HL-60 (cell line): ENCODE results near the gene FOXP1.

Source experiments
- DNase-seq, 2 experiments: peaks; one replicate each; pipeline ENCODE4 v3.0.0-alpha.2; 2010 to 2020; ENCODE audit warnings: low read depth in 1 of 2, low spot score in 1 of 2
- H3K27ac ChIP-seq: fragments of 250-450 bp; sonication (Bioruptor Pico); replicated peaks from 2 replicates; pipeline ENCODE4 v1.5.1; 2020; ENCODE audit warnings: mild to moderate bottlenecking, moderate library complexity
- H3K27me3 ChIP-seq: fragments of 250-450 bp; sonication (Bioruptor Pico); 2 replicates; pipeline ENCODE4 v1.5.1; 2021; ENCODE audit warnings: mild to moderate bottlenecking, moderate library complexity; ENCODE audit not compliant: insufficient read depth, poor library complexity, severe bottlenecking
- H3K4me3 ChIP-seq: replicated peaks from 2 replicates; pipeline ENCODE4 v1.5.1; 2011; ENCODE audit warnings: mild to moderate bottlenecking, control low read depth, low read length; ENCODE audit not compliant: insufficient read depth
- GABPA ChIP-seq: IDR thresholded peaks from 2 replicates; pipeline ENCODE4 v1.6.1; 2012; ENCODE audit warnings: low read depth
- POLR2AphosphoS5 ChIP-seq: IDR thresholded peaks from 2 replicates; pipeline ENCODE4 v1.6.1; 2012; ENCODE audit warnings: low read depth
- SPI1 ChIP-seq: IDR thresholded peaks from 2 replicates; pipeline ENCODE4 v1.6.1; 2012; ENCODE audit warnings: low read depth, mild to moderate bottlenecking, borderline replicate concordance
- TF ChIP-seq, protein P1 (sequence below): IDR thresholded peaks from one replicate; pipeline ENCODE4 v1.5.1; 2011; ENCODE audit warnings: low read length, control low read depth, inconsistent platforms; ENCODE audit not compliant: insufficient read depth
- TF ChIP-seq, protein P2 (sequence below): IDR thresholded peaks from 2 replicates; pipeline ENCODE4 v1.6.1; 2012; ENCODE audit warnings: low read depth; ENCODE audit not compliant: insufficient replicate concordance

FOXP1 gene

DNA sequence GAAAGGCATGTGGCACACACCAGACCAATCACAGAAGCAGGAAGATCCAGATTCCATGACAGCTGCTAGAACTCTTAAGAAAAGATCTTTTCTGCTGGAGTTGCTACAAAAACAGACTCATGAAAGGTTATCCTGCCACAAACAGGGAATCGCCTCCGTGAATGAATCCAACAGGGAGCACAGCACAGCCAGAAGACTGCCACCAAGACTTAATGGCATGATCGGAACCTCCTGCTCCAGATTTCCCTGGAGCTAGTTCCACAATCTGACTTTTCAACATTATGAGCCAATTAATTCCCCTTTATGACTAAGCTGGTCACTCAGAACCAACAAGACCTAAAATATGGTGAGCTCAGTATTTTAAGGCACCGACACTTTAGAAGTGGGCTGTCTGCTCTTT, 232.5 kb downstream of the FOXP1 start:
- Histone ChIP-seq H3K27ac (no peak overlapping the region), H3K27me3 (no peaks in the 10 kb centered on the region), H3K4me3 (no peak overlapping the region)
- TF ChIP-seq POLR2AphosphoS5 (no peak), GABPA (no peak), SPI1 (no peak)
- TF ChIP-seq, protein P1, sequence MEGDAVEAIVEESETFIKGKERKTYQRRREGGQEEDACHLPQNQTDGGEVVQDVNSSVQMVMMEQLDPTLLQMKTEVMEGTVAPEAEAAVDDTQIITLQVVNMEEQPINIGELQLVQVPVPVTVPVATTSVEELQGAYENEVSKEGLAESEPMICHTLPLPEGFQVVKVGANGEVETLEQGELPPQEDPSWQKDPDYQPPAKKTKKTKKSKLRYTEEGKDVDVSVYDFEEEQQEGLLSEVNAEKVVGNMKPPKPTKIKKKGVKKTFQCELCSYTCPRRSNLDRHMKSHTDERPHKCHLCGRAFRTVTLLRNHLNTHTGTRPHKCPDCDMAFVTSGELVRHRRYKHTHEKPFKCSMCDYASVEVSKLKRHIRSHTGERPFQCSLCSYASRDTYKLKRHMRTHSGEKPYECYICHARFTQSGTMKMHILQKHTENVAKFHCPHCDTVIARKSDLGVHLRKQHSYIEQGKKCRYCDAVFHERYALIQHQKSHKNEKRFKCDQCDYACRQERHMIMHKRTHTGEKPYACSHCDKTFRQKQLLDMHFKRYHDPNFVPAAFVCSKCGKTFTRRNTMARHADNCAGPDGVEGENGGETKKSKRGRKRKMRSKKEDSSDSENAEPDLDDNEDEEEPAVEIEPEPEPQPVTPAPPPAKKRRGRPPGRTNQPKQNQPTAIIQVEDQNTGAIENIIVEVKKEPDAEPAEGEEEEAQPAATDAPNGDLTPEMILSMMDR: no peak
- TF ChIP-seq, protein P2, sequence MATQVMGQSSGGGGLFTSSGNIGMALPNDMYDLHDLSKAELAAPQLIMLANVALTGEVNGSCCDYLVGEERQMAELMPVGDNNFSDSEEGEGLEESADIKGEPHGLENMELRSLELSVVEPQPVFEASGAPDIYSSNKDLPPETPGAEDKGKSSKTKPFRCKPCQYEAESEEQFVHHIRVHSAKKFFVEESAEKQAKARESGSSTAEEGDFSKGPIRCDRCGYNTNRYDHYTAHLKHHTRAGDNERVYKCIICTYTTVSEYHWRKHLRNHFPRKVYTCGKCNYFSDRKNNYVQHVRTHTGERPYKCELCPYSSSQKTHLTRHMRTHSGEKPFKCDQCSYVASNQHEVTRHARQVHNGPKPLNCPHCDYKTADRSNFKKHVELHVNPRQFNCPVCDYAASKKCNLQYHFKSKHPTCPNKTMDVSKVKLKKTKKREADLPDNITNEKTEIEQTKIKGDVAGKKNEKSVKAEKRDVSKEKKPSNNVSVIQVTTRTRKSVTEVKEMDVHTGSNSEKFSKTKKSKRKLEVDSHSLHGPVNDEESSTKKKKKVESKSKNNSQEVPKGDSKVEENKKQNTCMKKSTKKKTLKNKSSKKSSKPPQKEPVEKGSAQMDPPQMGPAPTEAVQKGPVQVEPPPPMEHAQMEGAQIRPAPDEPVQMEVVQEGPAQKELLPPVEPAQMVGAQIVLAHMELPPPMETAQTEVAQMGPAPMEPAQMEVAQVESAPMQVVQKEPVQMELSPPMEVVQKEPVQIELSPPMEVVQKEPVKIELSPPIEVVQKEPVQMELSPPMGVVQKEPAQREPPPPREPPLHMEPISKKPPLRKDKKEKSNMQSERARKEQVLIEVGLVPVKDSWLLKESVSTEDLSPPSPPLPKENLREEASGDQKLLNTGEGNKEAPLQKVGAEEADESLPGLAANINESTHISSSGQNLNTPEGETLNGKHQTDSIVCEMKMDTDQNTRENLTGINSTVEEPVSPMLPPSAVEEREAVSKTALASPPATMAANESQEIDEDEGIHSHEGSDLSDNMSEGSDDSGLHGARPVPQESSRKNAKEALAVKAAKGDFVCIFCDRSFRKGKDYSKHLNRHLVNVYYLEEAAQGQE: no peak
- no peak for DNase-seq

DNA sequence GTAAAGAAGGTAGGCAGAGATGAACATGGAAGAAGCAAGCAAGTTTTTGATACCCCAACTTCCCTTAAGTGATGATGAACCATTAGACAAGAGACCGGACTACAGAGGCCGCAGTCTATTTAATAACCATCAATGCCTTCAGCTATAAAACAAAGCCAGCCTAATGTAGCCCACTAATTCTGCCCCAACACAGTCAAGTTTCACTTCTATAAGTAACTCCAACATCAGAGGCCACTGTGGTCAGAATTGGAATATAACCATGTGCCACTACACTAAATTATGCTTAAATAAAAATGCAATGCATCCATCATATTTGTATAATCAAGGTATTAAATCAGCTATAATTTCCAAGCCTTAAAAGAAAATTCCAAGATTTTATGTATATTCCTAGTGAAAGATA, 234.7 kb downstream of the FOXP1 start:
- Histone ChIP-seq H3K27me3 (no peaks in the 10 kb centered on the region), H3K27ac (no peak overlapping the region), H3K4me3 (no peak overlapping the region)
- TF ChIP-seq, protein P2: no peak
- TF ChIP-seq POLR2AphosphoS5: no peak
- no peak for TF ChIP-seq SPI1
- TF ChIP-seq GABPA: no peak
- TF ChIP-seq, protein P1: no peak
- DNase-seq: no peak

DNA sequence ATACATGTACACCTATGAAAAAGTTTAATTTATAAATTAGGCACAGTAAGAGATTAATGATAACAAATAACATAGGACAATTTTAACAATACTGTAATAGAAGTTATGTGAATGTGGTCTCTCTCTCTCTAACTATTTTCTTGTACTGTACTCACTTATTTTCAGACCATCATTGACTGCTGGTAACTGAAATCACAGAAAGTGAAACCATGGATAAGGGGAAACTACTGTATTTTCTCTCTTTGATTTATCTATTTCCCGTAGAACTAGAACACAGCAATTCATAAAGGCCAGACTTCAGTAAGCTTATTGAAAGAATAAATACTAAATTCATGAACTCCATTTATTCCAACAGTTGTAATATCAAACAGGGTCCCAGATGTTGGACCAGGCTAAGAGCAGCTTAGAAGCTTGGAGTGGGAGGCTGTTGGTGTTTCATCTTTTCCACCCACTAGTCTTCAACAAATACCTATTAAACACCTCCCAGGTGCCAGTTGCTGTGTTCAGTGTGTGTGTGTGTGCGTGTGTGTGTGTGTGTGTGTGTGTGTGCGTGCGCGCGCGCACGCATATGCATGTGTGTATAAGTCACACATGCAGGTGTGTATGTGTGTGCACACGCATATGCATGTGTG, 235.4 kb downstream of the FOXP1 start:
- Histone ChIP-seq H3K4me3 (no peak overlapping the region), H3K27me3 (no peaks in the 10 kb centered on the region), H3K27ac (no peak overlapping the region)
- no peak for DNase-seq
- TF ChIP-seq SPI1 (no peak), POLR2AphosphoS5 (no peak), GABPA (no peak)
- TF ChIP-seq, protein P1: no peak
- TF ChIP-seq, protein P2: no peak
